ENCODE measurements around the gene EGFR.

Gene EGFR

DNA sequence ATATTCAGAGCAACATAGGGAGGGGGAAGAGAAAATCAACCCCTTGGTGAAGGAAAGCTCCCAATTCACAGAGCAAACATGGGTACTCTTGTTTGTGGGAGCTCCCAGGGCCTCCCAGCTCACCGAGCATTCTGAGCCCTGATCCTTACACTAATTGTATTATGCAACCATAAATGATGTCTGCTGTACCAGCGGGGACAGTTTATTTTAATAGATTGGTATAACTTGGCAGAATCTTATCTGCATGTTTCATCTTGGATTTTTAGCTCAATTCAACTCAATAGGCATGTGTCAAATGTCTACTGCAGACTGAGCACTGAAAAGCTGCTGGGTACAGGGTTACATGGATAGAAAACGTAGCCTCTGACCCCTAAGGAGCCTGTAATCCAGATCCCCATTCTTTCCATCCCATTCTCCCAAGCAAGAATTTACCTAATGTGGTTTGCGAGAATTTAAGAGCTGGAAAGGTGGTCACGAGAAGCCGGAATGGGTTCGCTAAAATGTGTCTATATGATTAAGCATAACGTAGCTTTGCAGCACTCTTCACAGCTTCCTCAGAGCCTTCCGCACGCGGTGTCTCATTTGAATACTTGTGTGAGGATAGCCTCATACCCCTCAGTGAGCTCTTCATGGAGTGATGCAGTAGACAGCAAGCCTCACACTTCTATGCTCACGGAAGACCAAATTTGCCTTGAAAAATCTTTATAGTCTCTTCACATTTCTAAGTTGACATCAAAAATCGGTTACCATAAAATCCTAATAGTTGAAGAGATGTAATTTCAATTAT is 18.3 kb downstream of the EGFR start:
- DNase-seq (ENCODE audit: low read depth) = no peak

DNA sequence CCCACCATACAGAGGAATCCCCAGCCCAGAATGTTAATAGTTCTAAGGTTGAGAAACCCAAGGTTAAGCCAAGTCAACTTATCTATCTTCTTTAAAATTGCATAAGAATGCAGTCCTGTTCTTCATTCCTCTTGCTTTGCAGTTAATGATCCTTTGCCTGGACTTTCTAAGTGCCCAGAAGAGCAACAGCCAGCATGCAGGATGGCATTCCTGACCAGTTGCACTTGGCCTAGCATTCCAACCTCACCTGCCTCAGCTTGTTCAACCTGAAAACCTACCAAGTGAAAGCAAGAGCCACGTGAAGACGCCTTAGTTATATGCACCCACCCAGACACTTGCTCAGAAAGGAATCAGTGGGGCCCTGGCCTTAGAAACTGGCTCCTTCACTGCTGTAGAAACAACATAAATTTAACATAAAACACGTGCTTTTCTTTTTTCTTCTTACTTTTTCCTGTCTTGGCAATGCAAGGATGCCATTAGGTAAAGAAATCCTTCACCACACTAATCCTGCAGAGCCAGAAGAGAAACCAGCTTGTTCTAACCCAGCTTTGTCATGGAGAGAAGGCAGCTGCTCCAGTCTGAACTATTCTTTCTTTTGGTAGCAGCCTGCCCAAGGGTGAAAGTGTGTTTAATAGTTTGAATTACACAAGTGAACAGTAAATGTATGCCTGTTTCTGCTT is 25.0 kb downstream of the EGFR start:
- no peak for DNase-seq (ENCODE audit: low read depth)

DNA sequence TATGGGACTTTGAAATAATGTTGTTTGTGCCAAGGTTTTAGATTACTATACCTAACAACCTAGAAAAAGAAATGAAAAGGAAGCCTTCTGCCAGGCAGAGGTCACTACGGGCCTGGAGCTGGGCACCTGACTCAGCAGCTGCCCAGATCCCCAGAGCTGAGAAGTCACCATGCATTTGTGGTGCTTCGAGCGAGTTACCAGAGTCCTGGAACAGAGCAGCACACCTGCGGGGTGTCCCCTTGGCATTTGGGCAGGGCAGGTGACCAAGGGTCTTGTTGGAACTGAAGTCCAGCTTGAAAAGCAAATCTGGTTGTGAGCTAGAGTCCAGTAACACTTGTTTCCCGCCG is 25.5 kb downstream of the EGFR start:
- DNase-seq (ENCODE audit: low read depth) = no peak

DNA sequence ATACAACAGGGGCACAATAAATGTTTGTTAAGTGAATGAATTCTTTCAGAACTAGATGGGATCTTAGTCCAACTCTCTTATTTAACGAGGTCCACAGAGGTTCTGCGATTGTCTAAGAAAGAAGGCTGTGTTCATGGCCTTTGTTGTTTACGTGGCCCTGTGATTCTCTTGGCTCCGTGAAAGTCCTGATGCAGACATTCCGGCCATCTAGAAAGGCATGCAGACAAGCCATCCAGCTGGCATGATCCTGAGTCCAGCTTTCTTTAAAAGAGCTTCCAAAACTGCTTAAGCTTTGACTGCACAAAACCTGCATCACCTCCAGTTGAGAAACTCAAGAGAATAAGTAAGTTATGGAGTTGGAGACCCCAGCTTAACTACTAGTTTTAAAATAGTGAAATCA is 26.0 kb downstream of the EGFR start:
- DNase-seq (ENCODE audit: low read depth) = no peak

DNA sequence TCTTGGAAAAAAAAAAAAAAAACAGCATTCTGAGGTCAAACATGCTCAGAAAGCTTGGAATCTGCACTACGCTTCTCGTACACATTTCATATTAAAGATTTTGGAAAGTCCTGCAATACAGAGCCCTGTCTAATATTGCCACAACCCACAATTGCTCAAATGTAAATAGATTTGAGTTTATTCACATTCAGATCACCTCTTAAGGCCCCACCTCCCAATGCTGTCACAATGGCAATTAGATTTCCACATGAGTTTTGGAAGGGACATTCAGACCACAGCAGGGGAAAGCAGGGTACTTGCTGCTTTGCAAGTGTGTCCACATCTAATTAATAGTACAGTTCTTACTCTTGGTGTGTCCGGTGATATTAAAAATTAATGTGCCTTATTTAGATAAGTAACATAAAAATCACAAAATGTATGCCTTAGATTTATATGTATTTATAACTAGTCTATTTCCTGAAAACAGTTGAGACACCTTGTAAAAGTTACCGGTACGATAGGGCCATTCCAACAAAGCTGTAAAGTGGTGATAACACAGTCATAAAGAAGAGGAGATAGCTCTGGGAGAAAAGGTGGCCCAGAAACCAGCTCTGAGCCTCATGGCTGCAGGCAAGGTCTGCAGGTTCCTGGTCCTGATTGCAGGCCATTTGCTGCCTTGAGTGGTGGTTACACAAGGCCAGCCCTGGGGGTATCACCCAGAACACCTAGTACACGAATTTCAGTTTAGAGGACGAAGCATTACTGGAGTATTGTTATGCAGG is 27.9 kb downstream of the EGFR start:
- DNase-seq (ENCODE audit: low read depth) = no peak

DNA sequence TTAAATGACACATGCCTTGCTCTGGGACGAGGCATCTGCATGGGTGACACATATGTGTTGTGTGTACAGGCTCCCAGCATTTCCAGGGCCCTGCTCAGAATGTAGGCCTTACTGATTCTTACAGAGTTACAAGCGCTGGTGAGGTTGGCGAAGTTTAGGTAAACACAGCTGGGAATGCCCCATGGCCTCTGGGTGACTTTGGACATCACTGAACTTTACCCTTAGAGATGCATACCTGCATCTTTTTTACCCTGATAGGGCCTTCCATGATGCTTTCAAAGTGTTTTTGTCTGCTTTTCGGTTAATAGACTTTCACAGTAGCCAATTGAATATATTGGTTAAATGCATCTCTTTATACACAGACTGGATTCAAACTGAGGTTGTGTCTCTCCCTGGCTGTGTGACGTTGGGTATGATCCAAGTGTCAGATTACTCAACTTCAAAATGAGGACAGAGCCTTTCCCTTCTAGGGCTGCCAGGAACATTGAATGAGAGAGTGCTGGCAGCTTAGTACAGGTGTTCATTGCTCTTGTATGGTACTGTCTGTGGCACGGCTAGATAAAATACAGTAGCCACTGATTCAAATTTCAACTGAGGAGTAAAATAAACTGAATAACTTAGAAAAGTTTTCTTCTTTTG is 29.5 kb downstream of the EGFR start:
- no peak for DNase-seq (ENCODE audit: low read depth)

DNA sequence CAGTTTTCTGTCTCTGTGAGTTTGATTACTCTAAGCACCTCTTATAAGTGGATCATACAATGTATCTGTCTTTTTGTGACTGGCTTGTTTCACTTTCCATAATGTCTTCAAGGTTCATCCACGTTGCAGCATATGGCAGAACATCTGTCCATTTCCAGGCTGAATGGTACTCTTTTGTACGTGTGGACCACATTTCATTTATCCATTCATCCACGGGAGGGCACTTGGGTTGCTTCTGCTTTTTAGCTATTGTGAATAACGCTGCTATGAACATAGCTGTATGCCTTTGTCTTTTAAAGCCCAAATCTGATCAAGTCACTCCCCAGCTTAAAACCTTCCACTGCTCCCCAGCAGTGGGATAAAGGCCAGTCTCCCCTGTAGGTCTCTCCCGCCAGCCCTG is 31.5 kb downstream of the EGFR start:
- no peak for DNase-seq (ENCODE audit: low read depth)

DNA sequence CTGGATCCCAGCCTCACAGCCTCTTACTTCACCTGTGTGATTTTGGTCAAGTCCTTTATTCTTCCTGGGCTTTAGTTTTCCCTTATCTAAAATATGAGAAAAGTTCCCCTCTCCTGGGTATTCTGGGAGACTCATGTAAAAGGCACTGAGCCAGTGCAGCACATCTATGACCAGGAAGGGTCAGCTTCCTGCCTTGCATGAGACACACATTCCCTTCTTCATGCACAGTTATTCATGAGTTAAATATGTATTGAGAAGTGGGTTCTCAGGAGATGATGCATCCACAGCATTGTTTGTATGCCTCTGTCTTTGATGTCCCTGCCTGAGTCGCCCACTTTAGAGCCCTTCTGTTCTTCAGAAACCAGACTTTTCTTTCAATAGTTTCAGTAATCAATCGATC is 33.3 kb downstream of the EGFR start:
- DNase-seq (ENCODE audit: low read depth) = no peak

DNA sequence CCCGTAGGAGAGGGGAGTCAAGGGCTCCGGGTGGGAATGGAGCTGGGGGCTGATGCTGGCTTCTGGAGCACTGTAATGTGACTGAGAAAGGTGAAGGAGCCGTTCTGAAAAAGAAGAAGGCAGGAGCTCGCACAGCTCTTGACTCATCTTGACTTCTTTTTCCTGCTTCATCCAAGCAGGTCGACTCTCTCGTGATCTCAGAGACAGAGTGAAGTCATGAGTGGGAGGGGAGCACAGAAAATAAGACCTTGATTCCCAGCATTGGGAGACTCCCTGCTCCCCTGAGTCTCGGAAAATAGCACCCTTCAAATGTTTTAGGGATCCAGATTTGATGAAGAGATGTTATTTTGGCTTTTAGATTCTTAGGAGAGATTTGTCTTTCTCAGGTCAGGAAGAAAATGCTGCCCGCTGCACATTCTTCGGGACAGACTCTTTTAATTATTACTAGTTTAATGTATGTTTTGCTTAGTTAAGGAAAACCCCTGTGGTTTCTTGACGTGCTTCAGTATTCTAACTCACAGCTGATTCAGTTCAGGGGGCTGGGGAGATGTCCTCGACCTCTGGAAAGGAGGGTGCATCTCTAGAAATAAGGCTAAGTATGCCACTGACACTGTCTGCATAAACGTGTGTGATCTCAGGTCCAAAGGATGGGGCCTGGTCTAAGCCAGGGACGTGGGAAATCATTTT is 34.1 kb downstream of the EGFR start:
- no peak for DNase-seq (ENCODE audit: low read depth)

DNA sequence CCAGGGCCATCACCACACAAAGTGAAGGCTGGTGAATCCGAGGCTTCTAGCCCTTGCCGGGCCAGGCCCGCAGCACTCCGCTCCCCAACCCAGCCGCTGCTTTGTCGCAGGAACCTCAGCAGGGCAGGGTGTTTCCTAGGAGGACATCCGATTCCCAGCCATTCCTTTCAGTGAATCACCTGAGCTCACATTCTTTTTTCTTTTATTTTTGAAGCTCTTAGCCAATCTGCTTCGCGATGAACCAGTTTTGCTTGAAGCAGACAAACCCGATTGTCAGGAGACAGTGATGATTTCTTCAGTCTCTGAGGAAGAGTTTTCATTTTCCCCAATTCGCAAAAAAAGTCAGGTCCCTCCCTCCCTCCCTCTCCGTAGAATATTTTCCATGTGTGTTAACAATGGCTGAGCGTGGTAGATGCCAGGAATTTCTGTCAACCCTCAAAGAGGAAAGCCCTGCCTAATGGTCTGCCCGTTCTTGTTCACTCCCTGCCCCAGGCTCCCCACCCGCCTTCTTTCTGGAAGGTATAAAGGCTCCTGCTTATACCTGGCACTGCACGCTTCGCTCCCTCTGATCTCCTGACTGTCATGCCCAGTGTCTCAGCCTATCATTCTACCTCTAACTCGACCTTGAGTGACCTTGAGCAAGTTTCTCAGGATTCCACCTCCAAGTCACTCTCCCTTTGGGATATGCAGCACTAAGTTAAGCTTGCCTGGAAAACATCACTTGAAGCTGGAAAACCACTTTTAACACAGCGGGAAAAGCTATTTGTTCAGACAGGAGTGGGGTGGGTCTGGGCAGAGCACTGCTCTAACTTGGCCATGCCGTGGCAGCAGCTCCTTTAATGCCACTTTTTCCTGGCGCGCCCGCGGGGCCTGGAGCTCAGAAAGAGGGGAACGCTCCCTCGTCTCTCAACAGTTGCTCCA is 35.1 kb downstream of the EGFR start:
- DNase-seq (ENCODE audit: low read depth) = no peak

DNA sequence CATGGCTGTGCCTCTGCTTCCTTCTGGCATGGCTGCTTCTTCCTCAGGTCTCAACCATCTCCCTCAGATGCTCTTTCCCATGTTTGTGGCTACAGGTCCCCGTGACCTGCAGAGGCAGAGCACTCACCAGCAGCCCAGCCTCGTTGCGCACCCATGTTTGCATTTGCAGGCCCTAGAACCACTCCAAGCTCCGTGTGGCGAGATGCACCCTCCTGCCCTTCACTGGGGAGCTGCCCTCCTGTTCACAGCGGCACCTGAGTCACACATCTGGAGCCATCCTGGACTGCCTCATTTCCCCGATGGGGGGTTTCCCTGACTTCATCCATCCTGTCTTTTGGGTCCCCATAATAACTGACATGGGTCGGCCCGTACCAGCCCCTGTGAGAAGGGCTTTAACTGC is 35.9 kb downstream of the EGFR start:
- no peak for DNase-seq (ENCODE audit: low read depth)

DNA sequence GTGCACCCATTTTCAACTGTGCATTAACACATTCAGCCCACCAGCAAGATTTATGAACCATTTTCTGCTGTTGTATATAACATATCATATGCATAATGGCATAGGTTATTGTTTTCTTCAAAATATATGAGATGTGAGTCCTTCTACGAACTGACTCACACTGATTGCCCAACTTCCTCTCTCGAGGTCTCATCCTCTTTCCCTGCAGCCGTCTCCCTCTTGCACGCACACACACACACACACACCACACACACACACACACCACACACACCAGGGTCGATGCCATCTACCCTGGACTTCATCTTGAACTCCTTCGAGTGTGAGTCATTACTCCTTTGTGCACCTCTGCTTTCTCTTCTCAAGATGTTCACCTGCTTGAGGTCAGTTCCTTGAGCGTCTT is 36.7 kb downstream of the EGFR start:
- DNase-seq (ENCODE audit: low read depth) = no peak

DNA sequence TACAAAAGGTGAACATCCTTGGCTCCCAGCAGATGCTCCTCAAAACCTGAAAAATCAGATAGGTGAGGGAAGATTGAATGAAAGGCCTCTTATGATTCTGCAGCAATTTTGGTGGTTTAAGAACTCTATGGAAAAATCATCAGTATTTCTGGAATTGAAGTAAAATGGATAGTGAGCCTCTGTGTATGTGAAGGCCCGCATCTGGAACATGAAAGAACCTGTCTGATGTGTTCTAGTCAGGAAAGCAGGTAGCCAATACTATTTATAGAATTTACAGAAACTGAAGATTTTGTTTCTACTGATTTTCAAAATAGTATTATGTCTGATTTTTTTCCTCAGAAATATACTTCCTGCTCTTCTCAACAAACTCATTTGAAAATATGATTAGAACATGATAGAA is 37.3 kb downstream of the EGFR start:
- DNase-seq (ENCODE audit: low read depth) = no peak

DNA sequence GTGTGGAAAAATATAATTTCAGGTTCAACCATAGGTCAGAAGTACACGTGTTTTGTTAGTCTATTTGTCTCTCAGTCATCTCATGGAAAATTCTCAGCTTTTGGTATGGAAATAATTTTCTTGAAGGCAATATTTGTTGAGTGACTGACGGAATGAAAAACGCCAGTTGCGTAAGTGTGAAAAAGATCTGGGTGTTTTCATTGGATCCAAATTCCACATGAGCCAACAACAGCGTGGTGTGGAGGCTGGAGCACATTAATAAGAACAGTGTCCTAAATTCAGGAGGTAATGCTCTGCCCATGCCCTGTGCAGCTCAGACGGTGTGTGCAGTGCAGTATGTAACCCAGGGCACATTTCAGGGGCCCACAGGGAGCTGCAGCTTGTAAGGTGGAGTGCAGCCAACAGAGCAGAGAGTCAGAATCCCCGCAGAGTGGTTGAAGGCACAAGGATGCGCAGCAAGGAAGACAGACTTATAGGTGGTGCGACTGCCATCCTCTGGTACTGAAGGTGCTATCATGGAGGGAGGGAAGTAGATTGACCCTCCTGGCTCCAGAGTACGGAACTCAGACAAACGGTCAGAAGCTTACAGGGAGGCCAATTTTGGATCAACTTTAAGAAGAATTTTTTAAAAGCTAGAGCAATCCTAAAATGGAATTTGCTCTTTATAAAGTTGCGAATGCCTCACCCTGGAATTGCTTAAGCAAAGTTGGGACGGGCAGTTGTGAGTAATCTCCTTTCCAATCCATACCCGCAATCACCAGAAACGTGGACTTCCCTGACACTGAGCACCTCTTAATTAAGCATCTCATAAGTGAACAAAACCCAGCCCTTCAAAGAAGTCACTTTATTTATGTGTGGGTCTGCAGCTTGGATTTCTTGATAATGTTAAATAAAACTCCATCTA is 38.0 kb downstream of the EGFR start:
- DNase-seq (ENCODE audit: low read depth) = no peak

DNA sequence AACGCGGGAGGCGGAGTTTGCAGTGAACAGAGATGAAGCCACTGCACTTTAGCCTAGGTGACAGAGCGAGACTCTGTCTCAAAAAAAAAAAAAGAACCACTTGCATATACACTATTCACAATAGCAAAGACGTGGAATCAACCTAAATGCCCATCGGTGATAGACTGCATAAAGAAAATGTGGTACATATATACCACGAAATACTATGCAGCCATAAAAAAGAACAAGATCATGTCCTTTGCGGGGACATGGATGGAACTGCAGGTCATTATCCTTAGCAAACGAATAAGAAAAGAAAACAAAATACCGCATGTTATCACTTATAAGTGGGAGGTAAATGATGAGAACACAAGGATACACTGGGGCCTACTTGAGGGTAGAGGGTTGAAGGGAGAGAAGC is 39.5 kb downstream of the EGFR start:
- DNase-seq (ENCODE audit: low read depth) = no peak

DNA sequence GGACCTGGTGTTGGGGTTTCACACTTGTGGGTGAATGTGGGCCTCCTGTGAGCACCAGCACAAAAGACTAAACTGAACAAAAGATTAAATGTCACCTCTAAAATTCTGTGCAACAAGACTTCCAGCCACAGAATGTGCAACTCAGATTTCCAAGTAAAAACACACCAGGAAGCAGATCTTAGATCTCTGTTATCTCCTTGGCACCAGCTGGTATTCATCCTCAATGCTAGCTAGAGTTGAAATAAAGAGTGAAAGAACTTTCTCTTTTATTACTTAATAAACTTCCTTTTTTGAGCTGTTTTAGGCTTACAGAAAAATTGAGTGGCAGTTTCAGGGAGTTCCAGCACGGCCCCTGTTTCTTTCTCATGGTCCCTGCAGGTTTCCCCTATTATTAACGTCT is 40.2 kb downstream of the EGFR start:
- DNase-seq (ENCODE audit: low read depth) = no peak

DNA sequence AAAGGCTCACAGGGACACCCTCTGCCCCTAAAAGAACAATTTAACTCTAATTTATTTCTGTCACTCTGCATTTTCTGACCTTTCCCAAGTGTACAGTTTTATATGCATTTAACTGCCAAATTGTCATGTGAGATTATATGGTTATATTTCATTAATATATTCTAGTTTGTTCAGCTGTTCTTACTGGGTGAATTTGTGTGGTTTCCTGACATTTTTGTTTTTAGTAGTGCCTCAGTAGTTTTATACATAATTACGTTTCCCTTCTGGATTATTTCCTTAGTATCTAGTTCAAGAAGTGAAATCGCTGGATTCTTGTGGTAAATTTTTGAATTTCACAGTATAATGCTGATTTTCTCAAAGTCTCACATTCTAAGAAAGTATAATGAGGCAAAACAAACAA is 41.3 kb downstream of the EGFR start:
- DNase-seq (ENCODE audit: low read depth) = no peak

DNA sequence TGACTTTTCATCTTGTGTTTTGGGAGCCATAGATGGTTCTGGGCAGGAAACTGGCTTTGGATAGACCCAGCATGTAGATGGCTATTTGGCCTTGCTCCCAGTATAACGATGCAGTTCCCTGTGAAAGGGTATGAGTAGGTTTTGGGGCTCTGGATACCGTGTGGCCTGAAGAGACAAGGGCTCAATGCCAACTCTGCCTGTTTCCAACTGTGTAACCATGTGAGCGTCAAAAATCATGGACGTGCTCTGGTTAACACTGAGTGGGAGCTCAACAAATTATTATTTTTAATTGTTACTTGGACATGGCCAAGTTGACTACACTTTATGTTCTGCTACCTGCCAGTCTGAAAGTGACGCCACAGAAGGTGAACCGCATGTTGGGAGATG is 41.8 kb downstream of the EGFR start:
- DNase-seq (ENCODE audit: low read depth) = no peak

DNA sequence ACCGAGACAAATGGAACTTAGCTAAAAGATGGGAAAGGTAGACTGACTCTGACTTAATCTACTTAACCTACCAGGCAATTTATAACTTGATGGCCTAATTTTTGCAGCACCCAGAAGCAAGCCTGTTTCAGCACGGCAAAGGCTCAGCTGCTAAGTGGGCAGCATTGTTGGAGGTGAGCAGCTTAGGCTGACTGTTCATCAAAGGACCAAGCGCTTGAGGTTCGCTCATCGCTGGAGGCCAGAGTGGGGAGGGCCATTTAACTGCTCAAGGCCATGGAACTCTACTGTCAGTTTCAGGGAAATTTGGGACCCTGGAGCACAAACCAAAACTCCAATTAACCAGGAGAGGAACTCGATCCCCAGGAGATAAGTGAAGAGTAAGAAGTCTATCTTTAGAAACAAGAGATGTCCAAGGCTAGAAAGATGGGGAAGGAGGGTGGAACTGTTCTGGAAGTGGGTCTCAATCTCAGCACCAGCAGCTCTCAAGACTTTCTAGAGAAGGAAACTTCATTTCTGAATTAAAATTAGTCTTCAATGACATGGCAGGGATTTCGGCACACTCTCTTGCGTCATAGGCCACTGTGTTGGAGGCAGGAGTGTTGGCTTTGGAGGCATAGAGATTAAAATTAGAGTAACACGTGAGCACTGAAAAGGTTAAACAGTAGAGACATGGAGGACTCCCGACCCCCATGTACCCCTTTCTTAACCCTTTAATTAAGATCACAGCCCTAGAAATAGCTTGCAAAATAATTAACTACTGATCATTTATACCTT is 43.1 kb downstream of the EGFR start:
- DNase-seq (ENCODE audit: low read depth) = no peak

Data from GM04504 (cell line).